Measurements from ENCODE around the gene DTX3. TPM values are rescaled to one million over a fixed set of nuclear protein-coding genes. Genes with fewer than 3 reads are reported as not detected.
"Not testable (repeated sequence)": the region's sequence is repeated elsewhere in the genome, so short reads cannot be mapped to it uniquely, and the experiment has no call there.

Gene DTX3
- total RNA-seq (31.2 TPM), polyA plus RNA-seq (1 to 10 TPM; 3.4 to 7.4 (median 5.1) TPM)

GRCh38 chr12:57604454-57604991 lies at the start of gene DTX3:
DTX3 (plus strand) TSS chr12:57604824; CDS start chr12:57606518, 1,694 bp downstream.
- no peaks in the 10 kb centered on the region for H3K27me3 ChIP-seq (ENCODE audit: control insufficient read depth, insufficient read depth, low read length)
- H3K36me3 Mint-ChIP-seq: peaks cover 38% of the 10 kb centered on the region
- DNase-seq (peak in 2 of 3 donors; percentile 23 to 46), ATAC-seq (ENCODE audit: low read depth in 2 of 2) (peak; percentile 44 to 48)
- H3K9me3 ChIP-seq (ENCODE audit: control insufficient read depth in 2 of 2, low read length in 2 of 2): no peaks in the 10 kb centered on the region
- peaks cover 0 to 34% (median 7%) of the 10 kb centered on the region in 4 donors for H3K4me1 Mint-ChIP-seq
- peak within 1 kb of the TSS; percentile 88 to 94 (median 89) for H3K4me3 Mint-ChIP-seq
- peaks cover 36% of the 10 kb centered on the region for H3K36me3 ChIP-seq (ENCODE audit: control insufficient read depth, insufficient read depth, low read length)
- peak within 1 kb of the TSS; percentile 28 for H3K27ac ChIP-seq (ENCODE audit: insufficient read depth, low read length, poor library complexity, severe bottlenecking)
- peak within 1 kb of the TSS; percentile 61 for H3K4me3 ChIP-seq (ENCODE audit: low read depth, low read length)
- H3K27ac Mint-ChIP-seq: peak within 1 kb of the TSS; percentile 77 to 94 (median 82)
- no peaks in the 10 kb centered on the region for H3K9me3 Mint-ChIP-seq
- peaks cover 15% of the 10 kb centered on the region for H3K4me1 ChIP-seq (ENCODE audit: control insufficient read depth, insufficient read depth, low read length, poor library complexity, severe bottlenecking)
- no peaks in the 10 kb centered on the region for H3K27me3 Mint-ChIP-seq

GRCh38 chr12:57554897-57555296 lies 49.7 kb upstream of the DTX3 start:
- no peaks in the 10 kb centered on the region for H3K36me3 Mint-ChIP-seq
- H3K27ac Mint-ChIP-seq: no peak overlapping the region
- H3K27me3 ChIP-seq (ENCODE audit: control insufficient read depth, insufficient read depth, low read length): peaks cover 2% of the 10 kb centered on the region
- no peaks in the 10 kb centered on the region for H3K9me3 Mint-ChIP-seq
- H3K27ac ChIP-seq (ENCODE audit: insufficient read depth, low read length, poor library complexity, severe bottlenecking): no peak overlapping the region
- H3K36me3 ChIP-seq (ENCODE audit: control insufficient read depth, insufficient read depth, low read length): no peaks in the 10 kb centered on the region
- H3K4me3 Mint-ChIP-seq: no peak overlapping the region
- H3K9me3 ChIP-seq (ENCODE audit: control insufficient read depth in 2 of 2, low read length in 2 of 2): no peaks in the 10 kb centered on the region
- peaks cover 5% of the 10 kb centered on the region for H3K4me1 ChIP-seq (ENCODE audit: control insufficient read depth, insufficient read depth, low read length, poor library complexity, severe bottlenecking)
- DNase-seq (no peak), ATAC-seq (ENCODE audit: low read depth in 2 of 2) (no peak)
- H3K4me3 ChIP-seq (ENCODE audit: low read depth, low read length): no peak overlapping the region
- peaks cover 28% of the 10 kb centered on the region for H3K27me3 Mint-ChIP-seq
- peaks cover 0 to 8% (median 3%) of the 10 kb centered on the region in 4 donors for H3K4me1 Mint-ChIP-seq

DNA sequence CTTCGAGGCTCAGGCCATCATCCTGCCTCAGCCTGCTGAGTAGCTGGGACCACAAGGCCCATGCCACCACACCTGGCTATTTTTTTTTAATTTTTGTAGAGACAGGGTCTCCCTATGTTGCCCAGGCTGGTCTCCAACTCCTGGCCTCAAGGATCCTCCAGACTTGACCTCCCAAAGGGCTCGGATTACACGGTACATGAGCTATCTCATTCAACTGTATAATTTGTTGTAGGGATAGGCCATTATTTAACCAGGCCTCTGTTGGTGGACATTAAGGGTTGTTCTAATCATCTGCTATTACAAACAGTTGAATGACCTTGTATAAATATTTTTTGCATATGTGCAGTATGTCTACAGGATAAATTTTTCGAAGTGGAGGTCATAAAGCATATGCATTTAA lies 45.8 kb upstream of the DTX3 start:
- Mint-ChIP-seq H3K36me3 (no peaks in the 10 kb centered on the region), H3K4me3 (no peak overlapping the region), H3K9me3 (no peaks in the 10 kb centered on the region), H3K4me1 (peaks cover 0 to 5% (median 1%) of the 10 kb centered on the region in 4 donors), H3K27ac (peak overlapping the region in 1 of 3 donors; percentile 38), H3K27me3 (peaks cover 27% of the 10 kb centered on the region)
- H3K27me3 ChIP-seq (ENCODE audit: control insufficient read depth, insufficient read depth, low read length): no peaks in the 10 kb centered on the region
- H3K4me1 ChIP-seq (ENCODE audit: control insufficient read depth, insufficient read depth, low read length, poor library complexity, severe bottlenecking): no peaks in the 10 kb centered on the region
- no peak for ATAC-seq (ENCODE audit: low read depth in 2 of 2)
- no peak for DNase-seq
- no peaks in the 10 kb centered on the region for H3K36me3 ChIP-seq (ENCODE audit: control insufficient read depth, insufficient read depth, low read length)
- no peak overlapping the region for H3K27ac ChIP-seq (ENCODE audit: insufficient read depth, low read length, poor library complexity, severe bottlenecking)
- no peaks in the 10 kb centered on the region for H3K9me3 ChIP-seq (ENCODE audit: control insufficient read depth in 2 of 2, low read length in 2 of 2)
- H3K4me3 ChIP-seq (ENCODE audit: low read depth, low read length): no peak overlapping the region

DNA sequence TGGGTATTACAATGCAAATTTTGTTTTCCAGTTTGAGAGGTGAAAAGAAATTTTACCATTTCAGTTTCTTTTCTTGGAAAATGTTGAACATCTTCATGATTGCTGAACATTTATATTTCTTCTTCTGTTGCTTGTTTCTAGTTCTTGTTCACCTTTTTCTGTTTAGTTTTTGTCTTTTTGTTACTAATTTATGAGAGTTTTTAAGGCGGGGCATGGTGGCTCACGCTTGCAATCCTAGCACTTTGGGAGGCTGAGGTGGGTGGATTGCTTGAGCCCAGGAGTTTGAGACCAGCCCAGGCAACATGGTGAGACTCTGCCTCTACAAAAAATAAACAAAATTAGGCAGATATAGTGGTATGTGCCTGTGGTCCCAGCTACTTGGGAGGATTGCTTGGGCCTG lies 44.1 kb upstream of the DTX3 start:
- H3K4me3 ChIP-seq (ENCODE audit: low read depth, low read length): no peak overlapping the region
- no peak overlapping the region for H3K4me3 Mint-ChIP-seq
- no peak overlapping the region for H3K27ac Mint-ChIP-seq
- no peaks in the 10 kb centered on the region for H3K4me1 ChIP-seq (ENCODE audit: control insufficient read depth, insufficient read depth, low read length, poor library complexity, severe bottlenecking)
- peaks cover 0 to 5% (median 1%) of the 10 kb centered on the region in 4 donors for H3K4me1 Mint-ChIP-seq
- ATAC-seq (ENCODE audit: low read depth in 2 of 2): no peak
- peaks cover 23% of the 10 kb centered on the region for H3K27me3 Mint-ChIP-seq
- no peaks in the 10 kb centered on the region for H3K36me3 ChIP-seq (ENCODE audit: control insufficient read depth, insufficient read depth, low read length)
- H3K27me3 ChIP-seq (ENCODE audit: control insufficient read depth, insufficient read depth, low read length): no peaks in the 10 kb centered on the region
- no peak overlapping the region for H3K27ac ChIP-seq (ENCODE audit: insufficient read depth, low read length, poor library complexity, severe bottlenecking)
- no peaks in the 10 kb centered on the region for H3K36me3 Mint-ChIP-seq
- DNase-seq: no peak
- H3K9me3 ChIP-seq (ENCODE audit: control insufficient read depth in 2 of 2, low read length in 2 of 2): no peaks in the 10 kb centered on the region
- no peaks in the 10 kb centered on the region for H3K9me3 Mint-ChIP-seq

DNA sequence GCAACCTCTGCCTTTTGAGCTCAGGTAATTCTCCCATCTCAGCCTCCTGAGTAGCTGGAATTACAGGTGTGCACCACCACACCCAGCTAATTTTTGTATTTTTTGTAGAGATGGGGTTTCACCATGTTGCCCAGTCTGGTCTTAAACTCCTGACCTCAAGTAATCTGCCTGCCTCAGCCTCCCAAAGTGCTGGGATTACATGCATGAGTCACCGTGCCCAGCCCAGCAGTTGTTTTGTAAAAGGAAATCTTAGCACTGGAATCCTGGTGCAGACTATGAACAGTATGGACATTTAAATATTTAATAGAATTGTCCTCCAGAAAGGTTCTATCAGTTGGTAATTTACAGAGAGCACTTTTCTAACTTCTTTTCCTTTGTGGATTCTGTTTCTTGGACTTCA lies 43.5 kb upstream of the DTX3 start:
- not testable (repeated sequence) for H3K9me3 ChIP-seq (ENCODE audit: control insufficient read depth in 2 of 2, low read length in 2 of 2); H3K36me3 ChIP-seq (ENCODE audit: control insufficient read depth, insufficient read depth, low read length); H3K4me3 ChIP-seq (ENCODE audit: low read depth, low read length); H3K36me3 Mint-ChIP-seq; H3K27ac Mint-ChIP-seq; ATAC-seq (ENCODE audit: low read depth in 2 of 2); H3K9me3 Mint-ChIP-seq; H3K27me3 ChIP-seq (ENCODE audit: control insufficient read depth, insufficient read depth, low read length); H3K4me1 Mint-ChIP-seq; H3K4me3 Mint-ChIP-seq; H3K4me1 ChIP-seq (ENCODE audit: control insufficient read depth, insufficient read depth, low read length, poor library complexity, severe bottlenecking); DNase-seq; H3K27ac ChIP-seq (ENCODE audit: insufficient read depth, low read length, poor library complexity, severe bottlenecking)
- peaks cover 23% of the 10 kb centered on the region for H3K27me3 Mint-ChIP-seq

- H3K27me3 ChIP-seq (ENCODE audit: control insufficient read depth, insufficient read depth, low read length): no peaks in the 10 kb centered on the region
- Mint-ChIP-seq H3K27ac (no peak overlapping the region), H3K36me3 (no peaks in the 10 kb centered on the region), H3K9me3 (no peaks in the 10 kb centered on the region), H3K27me3 (peaks cover 23% of the 10 kb centered on the region), H3K4me1 (peaks cover 0 to 5% (median 1%) of the 10 kb centered on the region in 4 donors), H3K4me3 (no peak overlapping the region)
- ATAC-seq (ENCODE audit: low read depth in 2 of 2): no peak
- DNase-seq: no peak
- H3K36me3 ChIP-seq (ENCODE audit: control insufficient read depth, insufficient read depth, low read length): no peaks in the 10 kb centered on the region
- H3K27ac ChIP-seq (ENCODE audit: insufficient read depth, low read length, poor library complexity, severe bottlenecking): no peak overlapping the region
- no peaks in the 10 kb centered on the region for H3K9me3 ChIP-seq (ENCODE audit: control insufficient read depth in 2 of 2, low read length in 2 of 2)
- no peaks in the 10 kb centered on the region for H3K4me1 ChIP-seq (ENCODE audit: control insufficient read depth, insufficient read depth, low read length, poor library complexity, severe bottlenecking)
- H3K4me3 ChIP-seq (ENCODE audit: low read depth, low read length): no peak overlapping the region
Measured at GRCh38 chr12:57563358-57563757, 41.3 kb upstream of the DTX3 start.

- Mint-ChIP-seq H3K27me3 (peaks cover 23% of the 10 kb centered on the region), H3K27ac (no peak overlapping the region), H3K4me1 (peaks cover 0 to 5% (median 1%) of the 10 kb centered on the region in 4 donors), H3K4me3 (no peak overlapping the region), H3K9me3 (no peaks in the 10 kb centered on the region), H3K36me3 (no peaks in the 10 kb centered on the region)
- no peak overlapping the region for H3K27ac ChIP-seq (ENCODE audit: insufficient read depth, low read length, poor library complexity, severe bottlenecking)
- no peaks in the 10 kb centered on the region for H3K36me3 ChIP-seq (ENCODE audit: control insufficient read depth, insufficient read depth, low read length)
- no peaks in the 10 kb centered on the region for H3K27me3 ChIP-seq (ENCODE audit: control insufficient read depth, insufficient read depth, low read length)
- H3K4me1 ChIP-seq (ENCODE audit: control insufficient read depth, insufficient read depth, low read length, poor library complexity, severe bottlenecking): no peaks in the 10 kb centered on the region
- no peaks in the 10 kb centered on the region for H3K9me3 ChIP-seq (ENCODE audit: control insufficient read depth in 2 of 2, low read length in 2 of 2)
- ATAC-seq (ENCODE audit: low read depth in 2 of 2): no peak
- no peak overlapping the region for H3K4me3 ChIP-seq (ENCODE audit: low read depth, low read length)
- no peak for DNase-seq
Measured at GRCh38 chr12:57564178-57564740, 40.4 kb upstream of the DTX3 start.

- H3K36me3 Mint-ChIP-seq: no peaks in the 10 kb centered on the region
- Histone ChIP-seq H3K36me3 (ENCODE audit: control insufficient read depth, insufficient read depth, low read length) (no peaks in the 10 kb centered on the region), H3K27me3 (ENCODE audit: control insufficient read depth, insufficient read depth, low read length) (no peaks in the 10 kb centered on the region), H3K4me1 (ENCODE audit: control insufficient read depth, insufficient read depth, low read length, poor library complexity, severe bottlenecking) (no peaks in the 10 kb centered on the region), H3K27ac (ENCODE audit: insufficient read depth, low read length, poor library complexity, severe bottlenecking) (no peak overlapping the region), H3K9me3 (ENCODE audit: control insufficient read depth in 2 of 2, low read length in 2 of 2) (no peaks in the 10 kb centered on the region), H3K4me3 (ENCODE audit: low read depth, low read length) (no peak overlapping the region)
- peaks cover 3% of the 10 kb centered on the region for H3K27me3 Mint-ChIP-seq
- no peaks in the 10 kb centered on the region for H3K4me1 Mint-ChIP-seq
- H3K27ac Mint-ChIP-seq: no peak overlapping the region
- no peaks in the 10 kb centered on the region for H3K9me3 Mint-ChIP-seq
- no peak for ATAC-seq (ENCODE audit: low read depth in 2 of 2)
- DNase-seq: no peak
- H3K4me3 Mint-ChIP-seq: peak overlapping the region in 1 of 4 donors; percentile 73
Measured at GRCh38 chr12:57568838-57569237, 35.8 kb upstream of the DTX3 start.

All from CD4-positive, CD25-positive, alpha-beta regulatory T cell (primary cell).